Osteocyte (in vitro differentiated cells): ENCODE data around the gene IQCH. TPM values are rescaled to one million over a fixed set of nuclear protein-coding genes. Genes with fewer than 3 reads are reported as not detected.

Experiments
- DNase-seq: peaks from one replicate; pipeline ENCODE4 v3.0.0; 2021; ENCODE audit warnings: mixed read lengths; ENCODE audit not compliant: unreplicated experiment; ENCODE audit errors: extremely low spot score
- H3K27ac Mint-ChIP-seq: one replicate; pipeline ENCODE4 v1.8.0; 2021; ENCODE audit warnings: mild to moderate bottlenecking, mixed read lengths; ENCODE audit not compliant: unreplicated experiment
- H3K27me3 Mint-ChIP-seq: one replicate; pipeline ENCODE4 v1.8.0; 2021; ENCODE audit warnings: mixed read lengths; ENCODE audit not compliant: unreplicated experiment
- H3K36me3 Mint-ChIP-seq: one replicate; pipeline ENCODE4 v1.8.0; 2021; ENCODE audit warnings: mixed read lengths; ENCODE audit not compliant: unreplicated experiment
- H3K4me1 Mint-ChIP-seq: one replicate; pipeline ENCODE4 v1.8.0; 2021; ENCODE audit warnings: mixed read lengths; ENCODE audit not compliant: unreplicated experiment
- H3K4me3 Mint-ChIP-seq: one replicate; pipeline ENCODE4 v1.8.0; 2021; ENCODE audit warnings: mild to moderate bottlenecking, moderate library complexity, mixed read lengths; ENCODE audit not compliant: unreplicated experiment
- H3K9me3 Mint-ChIP-seq: one replicate; pipeline ENCODE4 v1.8.0; 2021; ENCODE audit warnings: mixed read lengths; ENCODE audit not compliant: unreplicated experiment
- total RNA-seq: library from RNA; stranded (reverse); gene quantifications from 2 replicates; pipeline ENCODE4 v1.2.1, GENCODE V29; 2021
- TF ChIP-seq, protein P1 (sequence below): fragments of 200-600 bp; sonication (generic); IDR thresholded peaks from 2 replicates; pipeline ENCODE4 v1.5.0; 2021; ENCODE audit warnings: antibody characterized with exemption, mild to moderate bottlenecking, moderate library complexity

Gene IQCH
- total RNA-seq, 1 donor from 2014 or later: 2.0 TPM

DNA sequence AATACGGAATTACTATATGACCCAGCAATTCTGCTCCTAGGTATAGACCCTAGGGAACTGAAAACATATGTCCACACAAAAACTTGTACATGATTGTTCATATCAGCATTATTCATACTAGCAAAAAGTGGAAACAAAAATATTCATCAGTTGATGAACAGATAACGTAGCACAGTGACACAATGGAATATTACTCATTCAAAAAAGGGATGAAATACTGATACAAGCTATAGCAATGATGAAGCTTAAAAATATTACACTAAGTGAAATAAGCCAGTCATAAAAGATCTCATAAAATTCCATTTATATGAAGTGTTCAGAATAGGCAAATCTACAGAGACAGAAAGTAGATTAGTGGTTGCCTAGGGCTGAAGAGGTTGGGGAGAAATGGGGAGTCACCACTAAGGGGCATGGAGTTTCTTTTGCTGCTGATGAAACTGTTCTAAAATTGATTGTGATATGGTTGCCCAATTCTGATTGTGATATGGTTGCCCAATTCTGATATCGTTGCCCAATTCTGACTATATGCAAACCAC is 276.9 kb downstream of the IQCH start:
- TF ChIP-seq, protein P1, sequence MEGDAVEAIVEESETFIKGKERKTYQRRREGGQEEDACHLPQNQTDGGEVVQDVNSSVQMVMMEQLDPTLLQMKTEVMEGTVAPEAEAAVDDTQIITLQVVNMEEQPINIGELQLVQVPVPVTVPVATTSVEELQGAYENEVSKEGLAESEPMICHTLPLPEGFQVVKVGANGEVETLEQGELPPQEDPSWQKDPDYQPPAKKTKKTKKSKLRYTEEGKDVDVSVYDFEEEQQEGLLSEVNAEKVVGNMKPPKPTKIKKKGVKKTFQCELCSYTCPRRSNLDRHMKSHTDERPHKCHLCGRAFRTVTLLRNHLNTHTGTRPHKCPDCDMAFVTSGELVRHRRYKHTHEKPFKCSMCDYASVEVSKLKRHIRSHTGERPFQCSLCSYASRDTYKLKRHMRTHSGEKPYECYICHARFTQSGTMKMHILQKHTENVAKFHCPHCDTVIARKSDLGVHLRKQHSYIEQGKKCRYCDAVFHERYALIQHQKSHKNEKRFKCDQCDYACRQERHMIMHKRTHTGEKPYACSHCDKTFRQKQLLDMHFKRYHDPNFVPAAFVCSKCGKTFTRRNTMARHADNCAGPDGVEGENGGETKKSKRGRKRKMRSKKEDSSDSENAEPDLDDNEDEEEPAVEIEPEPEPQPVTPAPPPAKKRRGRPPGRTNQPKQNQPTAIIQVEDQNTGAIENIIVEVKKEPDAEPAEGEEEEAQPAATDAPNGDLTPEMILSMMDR: no peak
- Mint-ChIP-seq H3K27me3 (no peaks in the 10 kb centered on the region), H3K4me3 (no peak overlapping the region), H3K27ac (no peak overlapping the region), H3K36me3 (peaks cover 1% of the 10 kb centered on the region), H3K4me1 (peaks cover 8% of the 10 kb centered on the region), H3K9me3 (no peaks in the 10 kb centered on the region)
- no peak for DNase-seq

DNA sequence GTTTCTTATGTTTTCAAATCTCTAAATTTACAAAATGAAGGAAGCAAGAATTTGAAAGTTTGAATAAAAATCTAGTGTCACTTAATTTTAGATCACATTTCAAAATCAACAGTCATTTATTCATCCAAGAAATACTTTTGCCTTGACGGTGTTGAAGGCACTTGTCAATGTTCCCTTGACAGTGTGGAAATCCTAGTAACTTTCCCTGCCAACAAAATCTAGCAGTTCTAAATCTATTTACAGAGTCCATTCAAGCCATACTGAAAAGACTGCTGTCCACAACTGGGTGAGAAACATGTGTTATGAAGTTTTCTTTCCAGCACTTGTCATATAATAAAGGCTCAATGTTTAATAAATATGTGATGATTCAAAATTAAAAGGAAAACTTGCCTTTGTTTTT is 279.3 kb downstream of the IQCH start:
- TF ChIP-seq, protein P1: no peak
- H3K4me1 Mint-ChIP-seq: no peaks in the 10 kb centered on the region

DNA sequence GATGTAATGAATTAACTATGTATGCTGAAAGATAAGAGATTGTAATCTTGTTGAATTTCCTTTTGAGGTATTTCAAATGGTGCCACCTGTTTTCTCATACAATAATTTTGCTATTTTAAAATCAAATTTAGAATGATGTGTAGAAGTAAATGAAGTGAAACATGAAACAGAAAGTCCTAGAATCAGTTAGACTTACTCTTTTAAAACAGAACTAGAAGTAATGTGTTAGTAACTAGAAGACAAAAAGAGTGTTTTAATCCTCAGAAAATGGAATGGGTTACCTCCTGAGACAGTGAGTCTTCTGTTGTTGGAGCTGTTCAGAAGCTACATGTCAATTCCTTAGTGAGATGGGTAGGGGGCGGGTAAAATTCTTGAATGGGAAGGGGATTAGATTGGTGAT is 279.8 kb downstream of the IQCH start:
- DNase-seq: no peak
- Mint-ChIP-seq H3K9me3 (no peaks in the 10 kb centered on the region), H3K27ac (no peak overlapping the region), H3K4me1 (no peaks in the 10 kb centered on the region), H3K36me3 (no peaks in the 10 kb centered on the region), H3K27me3 (no peaks in the 10 kb centered on the region), H3K4me3 (no peak overlapping the region)
- TF ChIP-seq, protein P1: no peak

More for the DNA sequence above, 279.3 kb downstream of the IQCH start:
- Mint-ChIP-seq H3K36me3 (no peaks in the 10 kb centered on the region), H3K4me3 (no peak overlapping the region), H3K27ac (no peak overlapping the region), H3K9me3 (no peaks in the 10 kb centered on the region), H3K27me3 (no peaks in the 10 kb centered on the region)
- no peak for DNase-seq

DNA sequence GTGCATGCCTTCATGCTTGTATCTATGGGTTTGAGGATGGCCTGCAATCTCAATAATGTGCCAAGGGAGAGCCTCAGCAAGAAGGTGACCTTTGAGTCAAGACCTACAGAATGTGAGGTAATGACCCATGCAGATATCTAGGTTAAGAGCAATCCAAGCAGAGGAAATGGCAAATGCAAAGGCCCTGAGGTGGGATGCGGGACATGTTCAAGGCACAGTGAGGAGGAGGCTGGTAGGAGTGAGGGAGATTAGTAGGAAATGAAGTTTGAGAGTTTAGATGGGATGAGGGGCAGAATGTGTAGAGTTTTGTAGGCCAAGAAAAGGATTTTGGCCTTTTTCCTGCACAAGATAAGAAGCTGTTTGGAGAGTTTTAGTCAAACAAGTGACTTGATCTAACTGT is 283.2 kb downstream of the IQCH start:
- H3K4me3 Mint-ChIP-seq: no peak overlapping the region
- no peaks in the 10 kb centered on the region for H3K36me3 Mint-ChIP-seq
- DNase-seq: no peak
- no peaks in the 10 kb centered on the region for H3K9me3 Mint-ChIP-seq
- TF ChIP-seq, protein P1: no peak
- no peak overlapping the region for H3K27ac Mint-ChIP-seq
- peaks cover 9% of the 10 kb centered on the region for H3K4me1 Mint-ChIP-seq
- no peaks in the 10 kb centered on the region for H3K27me3 Mint-ChIP-seq

DNA sequence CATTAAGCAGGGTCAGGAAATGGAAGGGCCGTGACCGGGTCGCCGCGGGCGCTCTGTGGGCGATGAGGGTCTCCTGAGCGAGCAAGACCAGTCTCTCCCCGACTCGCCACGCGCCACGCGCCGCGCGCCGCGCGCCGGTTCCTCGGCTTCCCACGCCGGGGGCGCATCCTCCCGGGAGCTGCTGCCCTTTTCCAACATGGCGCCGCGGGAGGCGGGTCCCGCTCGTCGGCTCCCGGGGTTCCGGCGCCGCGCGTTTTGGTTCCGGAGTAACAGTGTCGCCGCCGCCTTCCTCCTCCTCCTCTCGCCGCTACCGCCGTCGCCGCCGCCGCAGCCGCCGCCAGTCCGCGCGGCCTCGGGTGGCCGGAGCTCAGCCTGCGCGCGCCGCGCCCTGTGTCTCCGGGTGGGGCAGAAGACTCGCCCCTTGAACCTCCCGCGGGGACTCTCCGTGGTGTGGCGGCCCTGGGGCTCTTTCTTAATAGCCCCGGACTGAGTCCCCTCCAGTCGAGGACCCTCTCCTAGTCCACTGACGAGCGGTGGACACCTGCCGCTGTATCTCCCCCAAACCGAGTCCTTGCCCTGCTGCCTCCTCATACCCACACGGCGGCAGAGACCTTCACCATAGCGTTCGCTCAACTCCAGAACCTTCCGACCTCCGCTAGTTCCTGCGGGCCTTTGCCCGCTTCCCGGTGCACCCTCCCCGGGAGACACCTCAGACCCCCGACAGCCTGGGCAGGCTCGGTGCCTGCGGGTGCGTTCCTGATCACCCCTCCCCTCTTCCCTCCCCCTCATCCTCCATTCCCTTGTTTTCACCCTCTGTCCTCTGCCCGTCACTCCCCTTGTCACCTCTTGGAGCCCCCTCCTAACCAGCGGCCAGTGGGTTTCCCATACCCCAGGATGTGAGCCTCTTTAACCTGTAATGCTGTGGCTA is 288.1 kb downstream of the IQCH start, which contains the start of gene MAP2K5:
TSS of gene MAP2K5 (plus strand) at position 284 of the 928 bp plus-strand sequence. CDS start at position 917, 633 bp downstream.
- Mint-ChIP-seq H3K4me3 (peak within 1 kb of the TSS; percentile 86), H3K9me3 (no peaks in the 10 kb centered on the region), H3K36me3 (peaks cover 8% of the 10 kb centered on the region), H3K27me3 (no peaks in the 10 kb centered on the region), H3K4me1 (peaks cover 31% of the 10 kb centered on the region), H3K27ac (peak within 1 kb of the TSS; percentile 88)
- TF ChIP-seq, protein P1: no peak
- peak; percentile 93 for DNase-seq
